Cerebellar cortex (tissue), 1 donor: ENCODE data around the gene HLA-DMB.
A peak's percentile ranks its signal among the peaks of the same experiment; 100 is the strongest.

ENCODE experiments used
- DNase-seq: peaks from one replicate; pipeline ENCODE4 v3.0.0-alpha.2; 2015; ENCODE audit warnings: low spot score

HLA-DMB gene

DNA sequence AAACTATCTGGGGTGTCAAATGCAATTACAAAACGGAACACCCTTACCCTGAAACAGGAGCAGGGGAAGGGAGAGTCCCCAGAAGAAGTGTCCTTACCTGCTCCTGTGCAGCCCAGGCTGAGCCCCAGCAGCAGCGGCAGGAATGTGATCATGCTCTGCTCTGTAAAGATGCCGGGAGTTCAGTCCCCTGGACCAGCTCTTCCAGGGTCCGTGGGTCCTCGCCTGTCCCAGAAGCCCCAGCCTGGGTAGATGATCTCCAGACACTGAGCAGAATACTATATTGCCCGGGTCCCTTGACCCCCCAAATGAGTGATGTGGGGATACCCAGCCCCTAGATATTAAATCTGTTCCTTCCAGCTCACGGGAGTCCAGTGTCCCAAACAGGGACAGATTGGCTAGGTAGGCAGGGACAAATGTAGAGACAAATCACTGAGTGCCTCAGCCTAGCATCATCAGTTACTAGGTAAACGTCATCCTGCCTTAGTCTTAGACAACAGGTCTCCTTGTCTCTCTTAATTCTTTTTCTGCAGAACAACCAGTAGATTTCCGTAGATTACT, at the start of gene HLA-DMB:
Gene HLA-DMB, minus strand, starts transcription at position 373 of the 558 bp plus-strand sequence. Its CDS starts 221 bp downstream, at position 152.
- DNase-seq: peak; percentile 87

- DNase-seq: no peak
Measured at GRCh38 chr6:32989368-32989767, 48.5 kb upstream of the HLA-DMB start.

GRCh38 chr6:32984622-32985389, 44.0 kb upstream of the HLA-DMB start:
- peak; percentile 97 for DNase-seq

DNA sequence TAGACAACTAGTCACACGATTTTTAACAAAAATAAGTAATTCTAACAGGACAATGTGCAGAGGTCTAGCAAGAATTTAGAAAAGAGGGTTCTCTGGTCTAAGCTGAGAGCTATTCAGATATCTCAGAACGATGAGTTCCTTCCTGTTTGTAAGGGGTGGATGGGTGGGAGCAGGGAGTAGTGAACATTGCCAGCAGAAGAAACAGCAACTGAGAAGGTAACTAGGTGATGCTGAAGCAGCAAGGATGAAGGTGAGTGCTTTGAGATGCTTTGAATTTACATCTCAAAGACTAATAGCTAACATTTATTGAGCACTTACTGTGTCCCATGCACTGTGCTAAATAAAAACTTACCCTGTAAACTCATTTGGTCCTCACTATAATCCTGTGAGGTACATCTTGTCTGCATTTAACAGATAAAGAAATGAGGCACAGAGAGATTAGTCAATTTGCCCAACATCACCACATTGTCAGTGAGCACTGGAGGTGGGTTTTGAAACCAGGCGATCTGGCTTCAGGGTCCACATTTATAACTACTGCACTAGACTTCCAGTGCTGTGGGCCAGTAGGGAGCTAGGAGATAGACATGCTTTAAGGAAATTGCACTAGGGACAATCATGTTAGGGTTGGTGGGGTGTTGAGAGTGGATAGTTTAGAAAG, 43.3 kb upstream of the HLA-DMB start:
- peak; percentile 37 for DNase-seq

- DNase-seq: peak; percentile 48
Measured at GRCh38 chr6:32983493-32983848, 42.6 kb upstream of the HLA-DMB start.

- peak; percentile 76 for DNase-seq
Measured at GRCh38 chr6:32982702-32983492, 42.1 kb upstream of the HLA-DMB start.

GRCh38 chr6:32982084-32982701, 41.4 kb upstream of the HLA-DMB start:
- DNase-seq: peak; percentile 66

DNA sequence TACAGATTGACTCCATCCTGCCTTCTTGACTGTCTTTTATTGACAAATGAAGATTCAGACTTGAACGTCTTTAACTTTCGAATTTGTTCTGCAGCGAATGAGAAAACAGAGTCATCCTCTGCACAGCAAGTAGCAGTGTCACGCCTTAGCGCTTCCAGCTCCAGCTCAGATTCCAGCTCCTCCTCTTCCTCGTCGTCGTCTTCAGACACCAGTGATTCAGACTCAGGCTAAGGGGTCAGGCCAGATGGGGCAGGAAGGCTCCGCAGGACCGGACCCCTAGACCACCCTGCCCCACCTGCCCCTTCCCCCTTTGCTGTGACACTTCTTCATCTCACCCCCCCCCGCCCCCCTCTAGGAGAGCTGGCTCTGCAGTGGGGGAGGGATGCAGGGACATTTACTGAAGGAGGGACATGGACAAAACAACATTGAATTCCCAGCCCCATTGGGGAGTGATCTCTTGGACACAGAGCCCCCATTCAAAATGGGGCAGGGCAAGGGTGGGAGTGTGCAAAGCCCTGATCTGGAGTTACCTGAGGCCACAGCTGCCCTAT, 39.7 kb upstream of the HLA-DMB start:
- peak; percentile 33 for DNase-seq

DNA sequence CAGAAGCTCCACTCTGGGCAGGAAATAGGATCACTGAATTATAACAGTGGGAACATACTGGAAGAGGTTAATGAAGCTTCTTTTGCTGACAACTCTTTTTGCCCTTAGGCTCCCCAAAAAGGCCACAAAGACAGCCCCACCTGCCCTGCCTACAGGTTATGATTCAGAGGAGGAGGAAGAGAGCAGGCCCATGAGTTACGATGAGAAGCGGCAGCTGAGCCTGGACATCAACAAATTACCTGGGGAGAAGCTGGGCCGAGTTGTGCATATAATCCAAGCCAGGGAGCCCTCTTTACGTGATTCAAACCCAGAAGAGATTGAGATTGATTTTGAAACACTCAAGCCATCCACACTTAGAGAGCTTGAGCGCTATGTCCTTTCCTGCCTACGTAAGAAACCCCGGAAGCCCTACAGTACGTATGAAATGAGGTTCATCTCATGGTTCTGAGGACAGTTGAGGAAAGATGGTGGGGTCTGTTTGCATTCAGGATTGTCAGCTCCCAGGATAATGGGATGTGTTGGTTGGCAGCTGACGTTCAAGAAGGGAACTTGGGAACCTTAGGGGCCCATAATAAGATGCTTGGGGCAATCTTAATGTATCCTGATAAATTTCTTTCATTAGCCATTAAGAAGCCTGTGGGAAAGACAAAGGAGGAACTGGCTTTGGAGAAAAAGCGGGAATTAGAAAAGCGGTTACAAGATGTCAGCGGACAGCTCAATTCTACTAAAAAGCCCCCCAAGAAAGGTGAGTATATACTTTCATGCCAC, 39.1 kb upstream of the HLA-DMB start:
- no peak for DNase-seq

GRCh38 chr6:32977953-32978324, 37.1 kb upstream of the HLA-DMB start:
- no peak for DNase-seq

- no peak for DNase-seq
Measured at GRCh38 chr6:32977272-32977952, 36.6 kb upstream of the HLA-DMB start.

- no peak for DNase-seq
Measured at GRCh38 chr6:32976334-32977069, 35.7 kb upstream of the HLA-DMB start.

- no peak for DNase-seq
Measured at GRCh38 chr6:32975886-32976285, 35.1 kb upstream of the HLA-DMB start.

GRCh38 chr6:32974541-32975308, 33.9 kb upstream of the HLA-DMB start:
- no peak for DNase-seq

DNA sequence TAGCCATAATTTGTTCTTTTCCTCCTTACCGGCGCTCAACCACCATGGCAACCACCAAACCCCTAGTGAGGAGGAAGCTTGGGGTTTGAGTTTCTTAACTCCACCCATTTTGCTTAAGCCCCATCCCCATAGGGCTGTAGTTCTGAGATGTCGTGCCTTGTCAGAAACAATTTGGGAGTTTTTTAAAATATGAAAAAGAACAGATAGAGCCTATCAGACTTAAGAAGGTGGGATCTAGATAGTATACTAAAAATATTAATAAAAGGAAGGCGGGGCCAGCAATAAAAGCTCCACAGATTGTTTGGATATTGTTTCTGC, 33.1 kb upstream of the HLA-DMB start:
- peak; percentile 33 for DNase-seq

- DNase-seq: peak; percentile 51
Measured at GRCh38 chr6:32973144-32974015, 32.6 kb upstream of the HLA-DMB start.

DNA sequence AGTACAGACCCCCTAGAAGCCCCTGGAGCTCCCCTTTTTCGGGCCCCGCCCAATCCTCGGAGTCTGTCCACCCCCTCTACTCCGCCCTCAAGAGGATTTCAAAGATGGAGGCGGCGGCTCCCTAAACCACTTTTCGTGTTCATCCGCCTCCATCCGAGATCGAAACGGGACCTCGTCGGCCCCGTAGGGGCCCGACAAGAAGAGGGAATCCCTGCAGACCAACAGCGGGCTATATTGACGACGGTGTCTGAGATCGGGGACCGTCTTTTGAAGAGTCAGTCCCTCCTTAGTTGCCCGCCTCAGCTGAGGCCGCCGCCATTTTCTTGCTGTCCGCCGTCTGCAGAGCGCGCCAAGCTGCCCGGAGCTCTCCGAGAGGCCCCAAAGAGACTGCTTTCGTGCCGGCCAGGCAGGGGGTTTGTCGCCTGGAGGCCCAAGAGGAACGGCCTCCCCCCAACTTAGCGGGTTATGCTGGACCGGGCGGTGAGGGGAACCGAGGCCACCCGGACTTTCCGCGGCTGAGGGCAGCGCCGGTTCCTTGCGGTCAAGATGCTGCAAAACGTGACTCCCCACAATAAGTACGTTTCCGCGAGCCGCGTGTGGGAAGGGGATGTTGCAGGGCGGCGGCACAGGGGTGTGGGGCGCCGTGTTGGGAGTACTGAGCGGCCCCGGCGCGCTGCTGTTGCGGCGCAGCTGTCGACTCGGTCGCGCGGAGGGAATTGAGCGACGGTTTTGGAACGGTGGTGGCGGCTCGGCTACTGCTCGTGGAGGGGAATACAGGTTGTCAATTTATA, 31.7 kb upstream of the HLA-DMB start:
- no peak for DNase-seq
